ENCODE data around the gene GPR143.
A peak's percentile ranks its signal among the peaks of the same experiment; 100 is the strongest.

Gene GPR143

GRCh38 chrX:9700555-9700954 lies 65.1 kb downstream of the GPR143 start:
- TF ChIP-seq Cebpa-rat (IDR thresholded peaks at IDR 0.05) = no peak
- Histone ChIP-seq H3K9ac (no peak overlapping the region), H3K4me3 (no peak overlapping the region), H3K9me3 (peaks cover 17% of the 10 kb centered on the region), H3K36me3 (peaks cover 95% of the 10 kb centered on the region), H3K4me1 (no peaks in the 10 kb centered on the region), H3K27me3 (no peaks in the 10 kb centered on the region), H3K4me2 (no peak overlapping the region), H4K20me1 (no peaks in the 10 kb centered on the region), H3K27ac (no peak overlapping the region)

- no peak for TF ChIP-seq Cebpa-rat (IDR thresholded peaks at IDR 0.05)
Observed at GRCh38 chrX:9698576-9698975, 67.1 kb downstream of the GPR143 start.

GRCh38 chrX:9693307-9694001 lies 72.2 kb downstream of the GPR143 start:
- peaks cover 13% of the 10 kb centered on the region for H3K4me1 ChIP-seq
- no peak overlapping the region for H3K4me3 ChIP-seq
- H3K36me3 ChIP-seq = peaks cover 96% of the 10 kb centered on the region
- no peaks in the 10 kb centered on the region for H3K27me3 ChIP-seq
- H3K27ac ChIP-seq = no peak overlapping the region
- no peak overlapping the region for H3K9ac ChIP-seq
- H3K4me2 ChIP-seq = peak overlapping the region; percentile 27
- no peak for TF ChIP-seq Cebpa-rat (IDR thresholded peaks at IDR 0.05)
- no peaks in the 10 kb centered on the region for H4K20me1 ChIP-seq
- no peaks in the 10 kb centered on the region; the same call in 1 of the 2 replicates for H3K9me3 ChIP-seq

More at GRCh38 chrX:9698576-9698975, 67.1 kb downstream of the GPR143 start:
- Histone ChIP-seq H3K4me1 (peaks cover 4% of the 10 kb centered on the region), H3K4me3 (no peak overlapping the region), H3K9me3 (peaks cover 3% of the 10 kb centered on the region; the same call in 1 of the 2 replicates), H3K27ac (no peak overlapping the region), H3K4me2 (no peak overlapping the region), H4K20me1 (no peaks in the 10 kb centered on the region), H3K9ac (no peak overlapping the region), H3K36me3 (peaks cover 96% of the 10 kb centered on the region), H3K27me3 (no peaks in the 10 kb centered on the region)

GRCh38 chrX:9690046-9690445 lies 75.6 kb downstream of the GPR143 start:
- Histone ChIP-seq H3K36me3 (peaks cover 99% of the 10 kb centered on the region), H3K9ac (no peak overlapping the region), H3K27me3 (no peaks in the 10 kb centered on the region), H3K4me1 (peaks cover 13% of the 10 kb centered on the region), H4K20me1 (no peaks in the 10 kb centered on the region), H3K9me3 (no peaks in the 10 kb centered on the region; the same call in 1 of the 2 replicates), H3K27ac (no peak overlapping the region), H3K4me3 (no peak overlapping the region), H3K4me2 (no peak overlapping the region)
- TF ChIP-seq Cebpa-rat (IDR thresholded peaks at IDR 0.05) = no peak

- TF ChIP-seq Cebpa-rat (IDR thresholded peaks at IDR 0.05) = no peak
- H4K20me1 ChIP-seq = no peaks in the 10 kb centered on the region
- no peak overlapping the region for H3K9ac ChIP-seq
- H3K4me3 ChIP-seq = no peak overlapping the region
- no peak overlapping the region for H3K27ac ChIP-seq
- no peaks in the 10 kb centered on the region for H3K27me3 ChIP-seq
- peaks cover 11% of the 10 kb centered on the region for H3K4me1 ChIP-seq
- H3K9me3 ChIP-seq = no peaks in the 10 kb centered on the region; the same call in 1 of the 2 replicates
- H3K4me2 ChIP-seq = no peak overlapping the region
- peaks cover 99% of the 10 kb centered on the region for H3K36me3 ChIP-seq
Observed at GRCh38 chrX:9688833-9689232, 76.8 kb downstream of the GPR143 start.

GRCh38 chrX:9687899-9688298 lies 77.7 kb downstream of the GPR143 start:
- H3K9ac ChIP-seq = no peak overlapping the region
- no peak overlapping the region for H3K4me2 ChIP-seq
- H4K20me1 ChIP-seq = peaks cover 5% of the 10 kb centered on the region
- H3K27me3 ChIP-seq = no peaks in the 10 kb centered on the region
- TF ChIP-seq Cebpa-rat (IDR thresholded peaks at IDR 0.05) = no peak
- no peaks in the 10 kb centered on the region for H3K9me3 ChIP-seq
- H3K36me3 ChIP-seq = peaks cover 99% of the 10 kb centered on the region
- H3K4me3 ChIP-seq = no peak overlapping the region
- H3K27ac ChIP-seq = no peak overlapping the region
- peaks cover 2% of the 10 kb centered on the region for H3K4me1 ChIP-seq

GRCh38 chrX:9683350-9683749 lies 82.3 kb downstream of the GPR143 start:
- no peaks in the 10 kb centered on the region for H3K27me3 ChIP-seq
- H4K20me1 ChIP-seq = peaks cover 19% of the 10 kb centered on the region

GRCh38 chrX:9682861-9683260 lies 82.8 kb downstream of the GPR143 start:
- no peak overlapping the region for H3K4me2 ChIP-seq
- H3K9me3 ChIP-seq = no peaks in the 10 kb centered on the region
- H3K27me3 ChIP-seq = no peaks in the 10 kb centered on the region
- H3K9ac ChIP-seq = no peak overlapping the region
- H3K4me3 ChIP-seq = no peak overlapping the region
- H4K20me1 ChIP-seq = peaks cover 19% of the 10 kb centered on the region
- no peaks in the 10 kb centered on the region for H3K4me1 ChIP-seq
- no peak for TF ChIP-seq Cebpa-rat (IDR thresholded peaks at IDR 0.05)
- no peak overlapping the region for H3K27ac ChIP-seq
- peaks cover 84% of the 10 kb centered on the region for H3K36me3 ChIP-seq

More at GRCh38 chrX:9683350-9683749, 82.3 kb downstream of the GPR143 start:
- Histone ChIP-seq H3K4me3 (no peak overlapping the region), H3K4me1 (no peaks in the 10 kb centered on the region), H3K27ac (no peak overlapping the region), H3K9ac (no peak overlapping the region), H3K36me3 (peaks cover 89% of the 10 kb centered on the region), H3K4me2 (no peak overlapping the region), H3K9me3 (no peaks in the 10 kb centered on the region)
- TF ChIP-seq Cebpa-rat (IDR thresholded peaks at IDR 0.05) = no peak

GRCh38 chrX:9682456-9682855 lies 83.2 kb downstream of the GPR143 start:
- Histone ChIP-seq H3K36me3 (peaks cover 80% of the 10 kb centered on the region), H3K4me2 (no peak overlapping the region), H3K27ac (no peak overlapping the region), H4K20me1 (peaks cover 19% of the 10 kb centered on the region), H3K9me3 (no peaks in the 10 kb centered on the region), H3K4me3 (no peak overlapping the region), H3K4me1 (no peaks in the 10 kb centered on the region), H3K9ac (no peak overlapping the region), H3K27me3 (no peaks in the 10 kb centered on the region)
- TF ChIP-seq Cebpa-rat (IDR thresholded peaks at IDR 0.05) = no peak

GRCh38 chrX:9681422-9681821 lies 84.2 kb downstream of the GPR143 start:
- Histone ChIP-seq H3K9me3 (peaks cover 2% of the 10 kb centered on the region; the same call in 1 of the 2 replicates), H3K27ac (no peak overlapping the region), H4K20me1 (peaks cover 25% of the 10 kb centered on the region), H3K4me3 (no peak overlapping the region), H3K4me1 (no peaks in the 10 kb centered on the region), H3K36me3 (peaks cover 74% of the 10 kb centered on the region), H3K9ac (no peak overlapping the region), H3K27me3 (no peaks in the 10 kb centered on the region), H3K4me2 (no peak overlapping the region)
- no peak for TF ChIP-seq Cebpa-rat (IDR thresholded peaks at IDR 0.05)
